GM23338 (cell line): ENCODE results near the gene LRP1B. TPM values are rescaled to one million over a fixed set of nuclear protein-coding genes. Genes with fewer than 3 reads are reported as not detected.

Source experiments
- CREB1 ChIP-seq: fragments of 250-450 bp; sonication (Bioruptor Pico); IDR thresholded peaks from 2 replicates; pipeline ENCODE4 v1.5.0; 2020; ENCODE audit warnings: low read depth, mild to moderate bottlenecking, moderate library complexity
- CTCF ChIP-seq, 2 experiments: fragments of 200-600 bp in 1 of 2; sonication (generic) in 1 of 2; conservative IDR thresholded peaks; 2 replicates each; pipeline versions ENCODE4 v1.5.1 to v1.6.1; 2016 to 2017; ENCODE audit warnings: antibody characterized with exemption in 2 of 2, low read depth in 2 of 2, mild to moderate bottlenecking in 2 of 2, moderate library complexity in 1 of 2
- ETS1 ChIP-seq: IDR thresholded peaks from 2 replicates; pipeline ENCODE4 v1.6.1; 2016; ENCODE audit warnings: antibody characterized with exemption
- JUNB ChIP-seq: IDR thresholded peaks from one replicate; pipeline ENCODE4 v1.6.1; 2016; ENCODE audit warnings: antibody characterized with exemption; ENCODE audit not compliant: unreplicated experiment
- NANOG ChIP-seq: IDR thresholded peaks from 2 replicates; pipeline ENCODE4 v1.6.1; 2016; ENCODE audit warnings: antibody characterized with exemption, borderline replicate concordance
- POLR2AphosphoS5 ChIP-seq: IDR thresholded peaks from 2 replicates; pipeline ENCODE4 v1.6.1; 2016; ENCODE audit warnings: antibody characterized with exemption, low read depth
- ZNF462 ChIP-seq: fragments of 250-450 bp; sonication (Bioruptor Pico); IDR thresholded peaks from 2 replicates; pipeline ENCODE4 v1.5.0; 2020; ENCODE audit warnings: mild to moderate bottlenecking, moderate library complexity
- polyA plus RNA-seq: library from polyadenylated mRNA; unstranded; fragments of >200 nt; fragmentation: Nextera tagmentation; extraction: Ambion mirVana; gene quantifications from 2 replicates; pipeline ENCODE4 v1.2.1, GENCODE V29; 2016
- total RNA-seq: library from RNA; depleted of rRNA; stranded (reverse); fragments of >200 nt; shearing (Covaris generic); gene quantifications from 2 replicates; pipeline ENCODE4 v1.2.3, GENCODE V29; 2014

Gene LRP1B
- total and polyA plus RNA-seq, 2 experiments from 2014 or later: 0.15 to 0.97 TPM

GRCh38 chr2:141601511-141602152, 529.2 kb downstream of the LRP1B start (continued):
- TF ChIP-seq ZNF462 (no peak), NANOG (no peak), ETS1 (no peak), CTCF (conservative IDR thresholded peaks at IDR 0.05; ENCODE audit: low read depth in 2 of 2) (no peak), CREB1 (CRISPR knock-in tag) (no peak), JUNB (no peak), POLR2AphosphoS5 (no peak)
